Measurements from ENCODE around the gene PSMA3.
A peak's percentile ranks its signal among the peaks of the same experiment; 100 is the strongest.

PSMA3 gene

GRCh38 chr14:58272588-58273372 is 28.1 kb downstream of the PSMA3 start:
- DNase-seq = no peak

- no peak for DNase-seq
These were observed 30.2 kb downstream of the PSMA3 start for GRCh38 chr14:58274881-58275280.

GRCh38 chr14:58275527-58276190 is 31.0 kb downstream of the PSMA3 start:
- no peak for DNase-seq

- no peak for DNase-seq
These were observed 31.6 kb downstream of the PSMA3 start for GRCh38 chr14:58276208-58276607.

GRCh38 chr14:58278177-58278576 is 33.5 kb downstream of the PSMA3 start:
- DNase-seq = no peak

- no peak for DNase-seq
These were observed 36.5 kb downstream of the PSMA3 start for GRCh38 chr14:58280954-58281787.

GRCh38 chr14:58281969-58282368 is 37.3 kb downstream of the PSMA3 start:
- no peak for DNase-seq

- no peak for DNase-seq
These were observed 38.4 kb downstream of the PSMA3 start for GRCh38 chr14:58282925-58283593.

- DNase-seq = no peak
These were observed 39.1 kb downstream of the PSMA3 start for GRCh38 chr14:58283730-58284129.

- no peak for DNase-seq
These were observed 40.5 kb downstream of the PSMA3 start for GRCh38 chr14:58285132-58285531.

- no peak for DNase-seq
These were observed 43.0 kb downstream of the PSMA3 start for GRCh38 chr14:58287607-58288042.

- no peak for DNase-seq
These were observed 43.6 kb downstream of the PSMA3 start for GRCh38 chr14:58288106-58288792.

GRCh38 chr14:58291646-58292045 is 47.0 kb downstream of the PSMA3 start:
- DNase-seq = no peak

GRCh38 chr14:58292187-58292586 is 47.5 kb downstream of the PSMA3 start:
- DNase-seq = no peak

- no peak for DNase-seq
These were observed 49.6 kb downstream of the PSMA3 start for GRCh38 chr14:58294201-58294600.

GRCh38 chr14:58296726-58297125 is 52.1 kb downstream of the PSMA3 start:
- DNase-seq = no peak

- no peak for DNase-seq
These were observed 52.7 kb downstream of the PSMA3 start for GRCh38 chr14:58297412-58297761.

- DNase-seq = peak; percentile 99
These were observed 53.3 kb downstream of the PSMA3 start for GRCh38 chr14:58297762-58298476.

GRCh38 chr14:58298477-58299400 is 54.1 kb downstream of the PSMA3 start, which contains the start of gene ARID4A:
Gene ARID4A (plus strand): TSS chr14:58298555. CDS start chr14:58299855, 1,300 bp downstream.
- no peak for DNase-seq

Measured in NCI-H2227 treated with DMSO at 0.1 percent for 48 hours (cell line).